AG10803 (cell line): ENCODE data around the gene AACS.

Source experiments
- DNase-seq: peaks from one replicate; pipeline ENCODE4 v3.0.0; 2010; ENCODE audit warnings: low read depth
- H3K4me3 ChIP-seq: 2 replicates; pipeline ENCODE4 v1.5.1; 2011; ENCODE audit warnings: mild to moderate bottlenecking, low read length, control low read depth
- TF ChIP-seq, protein P1 (sequence below): conservative IDR thresholded peaks from 2 replicates; pipeline ENCODE4 v1.5.1; 2011; ENCODE audit warnings: mild to moderate bottlenecking, low read length, control low read depth, inconsistent platforms

Gene AACS

GRCh38 chr12:125124320-125124966, 59.2 kb downstream of the AACS start:
- no peak overlapping the region for H3K4me3 ChIP-seq
- DNase-seq: no peak
- TF ChIP-seq, protein P1, sequence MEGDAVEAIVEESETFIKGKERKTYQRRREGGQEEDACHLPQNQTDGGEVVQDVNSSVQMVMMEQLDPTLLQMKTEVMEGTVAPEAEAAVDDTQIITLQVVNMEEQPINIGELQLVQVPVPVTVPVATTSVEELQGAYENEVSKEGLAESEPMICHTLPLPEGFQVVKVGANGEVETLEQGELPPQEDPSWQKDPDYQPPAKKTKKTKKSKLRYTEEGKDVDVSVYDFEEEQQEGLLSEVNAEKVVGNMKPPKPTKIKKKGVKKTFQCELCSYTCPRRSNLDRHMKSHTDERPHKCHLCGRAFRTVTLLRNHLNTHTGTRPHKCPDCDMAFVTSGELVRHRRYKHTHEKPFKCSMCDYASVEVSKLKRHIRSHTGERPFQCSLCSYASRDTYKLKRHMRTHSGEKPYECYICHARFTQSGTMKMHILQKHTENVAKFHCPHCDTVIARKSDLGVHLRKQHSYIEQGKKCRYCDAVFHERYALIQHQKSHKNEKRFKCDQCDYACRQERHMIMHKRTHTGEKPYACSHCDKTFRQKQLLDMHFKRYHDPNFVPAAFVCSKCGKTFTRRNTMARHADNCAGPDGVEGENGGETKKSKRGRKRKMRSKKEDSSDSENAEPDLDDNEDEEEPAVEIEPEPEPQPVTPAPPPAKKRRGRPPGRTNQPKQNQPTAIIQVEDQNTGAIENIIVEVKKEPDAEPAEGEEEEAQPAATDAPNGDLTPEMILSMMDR: no peak

DNA sequence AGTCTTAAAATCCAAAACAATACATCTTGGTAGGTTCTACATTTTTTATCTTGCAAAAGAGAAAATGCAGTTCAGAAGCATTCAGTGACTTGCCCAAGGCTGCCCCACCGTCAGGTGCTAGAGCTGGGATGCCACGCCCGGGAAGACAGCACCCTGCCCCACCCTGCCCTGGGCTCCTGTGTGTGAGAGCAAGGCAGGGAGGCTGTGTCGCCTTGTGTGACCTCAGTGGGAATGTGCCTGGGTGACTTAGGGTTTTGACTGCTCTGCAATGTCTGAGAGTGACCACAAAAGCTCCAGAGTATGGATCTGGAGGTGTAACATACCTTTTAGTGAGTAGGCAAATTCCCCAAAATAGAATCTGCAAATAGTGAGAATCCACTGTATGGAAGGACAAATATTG, 60.0 kb downstream of the AACS start:
- no peak overlapping the region for H3K4me3 ChIP-seq
- TF ChIP-seq, protein P1: no peak
- DNase-seq: no peak

DNA sequence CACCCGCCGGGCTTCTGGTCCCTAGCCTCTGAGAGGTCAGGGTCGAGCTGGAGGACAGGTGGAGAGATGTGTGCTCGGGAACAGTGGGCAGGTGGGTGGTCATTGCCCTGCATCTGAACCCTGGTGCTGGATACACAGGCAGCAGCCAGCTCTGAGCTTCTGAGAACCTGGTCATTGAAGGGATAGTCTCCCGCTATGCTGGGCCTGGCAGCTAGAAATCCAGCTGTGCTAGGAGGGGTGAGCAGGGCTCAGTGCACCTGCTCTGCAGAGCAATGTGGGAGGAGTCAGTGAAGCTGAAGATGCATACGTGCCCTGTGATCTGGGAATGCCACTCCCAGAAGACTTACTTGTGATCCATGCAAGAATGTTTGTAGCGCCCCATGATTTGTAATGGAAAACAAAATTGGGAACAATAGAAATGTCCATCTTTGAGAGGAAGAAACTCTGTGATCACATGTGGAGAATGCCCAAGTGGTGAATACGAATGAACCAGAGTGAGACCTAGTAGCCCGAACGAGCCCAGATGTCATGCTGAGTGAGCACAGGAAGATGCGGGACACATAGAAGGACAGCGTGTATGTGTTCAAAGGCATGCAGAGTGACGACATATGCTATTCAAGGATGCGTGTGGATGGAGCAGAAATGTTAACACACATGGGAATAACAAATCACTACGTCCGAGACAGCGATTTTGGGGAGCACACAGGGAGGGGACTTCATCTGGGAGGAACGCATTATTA, 63.4 kb downstream of the AACS start:
- TF ChIP-seq, protein P1: no peak
- no peak overlapping the region for H3K4me3 ChIP-seq
- DNase-seq: no peak

DNA sequence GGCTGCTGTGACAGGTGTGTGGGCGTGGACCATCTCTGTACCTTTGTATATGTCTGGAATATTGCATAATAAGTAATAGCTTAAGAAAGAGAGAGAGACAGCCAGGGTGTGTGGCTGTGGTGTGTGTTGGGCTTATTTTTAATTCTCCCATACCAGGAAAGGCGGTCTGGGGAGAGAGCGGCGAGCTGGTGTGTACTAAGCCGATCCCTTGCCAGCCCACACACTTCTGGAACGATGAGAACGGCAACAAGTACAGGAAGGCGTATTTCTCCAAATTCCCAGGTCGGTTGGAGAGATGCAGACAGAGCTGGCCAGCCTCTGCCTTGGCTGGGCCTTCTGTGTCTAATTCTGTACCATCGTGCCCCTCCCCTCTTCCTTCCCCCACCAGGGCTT, 63.9 kb downstream of the AACS start:
- no peak overlapping the region for H3K4me3 ChIP-seq
- TF ChIP-seq, protein P1: no peak
- no peak for DNase-seq

DNA sequence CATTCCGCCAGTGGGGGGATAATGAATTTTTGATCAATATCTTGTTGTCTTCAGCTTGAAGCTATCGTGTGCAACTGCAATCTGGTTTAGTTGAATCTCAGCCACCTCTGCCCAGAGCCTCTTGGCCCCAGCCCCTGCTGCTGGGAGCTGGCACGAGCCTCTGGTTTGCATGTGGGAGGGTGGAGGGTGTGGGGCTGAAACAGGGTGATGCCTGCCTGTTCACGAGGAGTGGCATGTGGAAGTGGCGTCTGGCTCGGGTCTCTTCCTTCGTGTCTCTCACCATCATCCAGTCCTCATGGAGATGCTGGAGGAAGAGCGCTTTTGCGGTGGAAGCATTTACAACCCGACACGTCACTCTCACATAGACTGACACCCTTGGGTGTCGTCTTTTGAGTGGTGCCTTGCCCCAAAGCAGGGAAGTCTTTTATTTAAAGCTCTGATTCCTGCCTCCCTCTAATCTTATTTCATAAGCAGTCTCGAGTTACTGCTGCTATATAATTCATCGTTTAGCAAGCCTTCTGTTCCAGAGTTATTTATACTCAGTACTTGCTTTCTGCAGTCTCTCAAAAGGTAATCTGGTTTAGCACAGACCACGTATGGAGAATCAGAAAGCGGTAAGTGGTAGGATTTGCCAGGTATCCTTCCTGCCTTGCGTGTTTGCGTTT, 64.5 kb downstream of the AACS start:
- no peak for DNase-seq
- TF ChIP-seq, protein P1: no peak
- no peak overlapping the region for H3K4me3 ChIP-seq

DNA sequence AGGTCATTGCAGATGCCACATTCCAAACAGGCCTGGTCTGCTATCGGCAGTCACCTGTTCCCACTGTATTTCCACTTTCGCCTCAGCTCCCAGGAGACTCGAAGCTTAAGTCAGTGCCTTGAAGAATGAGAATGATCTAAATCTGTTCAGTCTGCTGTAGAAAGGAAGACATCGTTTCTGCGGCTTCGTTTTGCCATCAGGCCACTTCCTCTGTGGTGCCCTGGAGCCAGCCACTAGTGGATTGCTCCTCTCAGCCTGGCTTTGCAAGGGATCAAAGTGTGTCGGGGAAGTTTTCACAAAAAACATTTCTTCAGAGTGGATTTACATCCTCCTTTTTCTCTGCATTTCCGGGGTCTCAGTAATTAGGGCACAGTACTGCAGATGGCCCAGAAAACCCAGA, 66.7 kb downstream of the AACS start:
- no peak for DNase-seq
- no peak overlapping the region for H3K4me3 ChIP-seq
- TF ChIP-seq, protein P1: no peak
